ENCODE measurements around the gene SPTBN5. TPM values are rescaled to one million over a fixed set of nuclear protein-coding genes. Genes with fewer than 3 reads are reported as not detected.
A peak's percentile ranks its signal among the peaks of the same experiment; 100 is the strongest.

The SPTBN5 gene
- total and polyA plus RNA-seq, 8 donors = 0.32 to 11.4 (median 0.84) TPM

GRCh38 chr15:41866872-41867579 lies 26.8 kb downstream of the SPTBN5 start:
- peak in 1 of 6 donors; percentile 47 for DNase-seq
- Histone ChIP-seq H3K4me1 (no peaks in the 10 kb centered on the region), H3K27me3 (no peaks in the 10 kb centered on the region), H3K27ac (no peak overlapping the region), H3K9me3 (no peaks in the 10 kb centered on the region), H3K36me3 (no peaks in the 10 kb centered on the region), H3K4me3 (no peak overlapping the region)
- no peak for FAIRE-seq
- ATAC-seq = no peak
- TF ChIP-seq CTCF (IDR thresholded peaks at IDR 0.05) = no peak
- intact Hi-C loops (cut with DNase I) = loop anchor here in 1 of 3 donors (5.0 kb wide), 1 partner anchor 35 kb away; no protein-coding TSS in a partner anchor
- 90 to 93% methylated on average over 24 to 25 of the region's 25 CpGs for WGBS, 2 donors

GRCh38 chr15:41866263-41866703 lies 27.6 kb downstream of the SPTBN5 start:
- 84 to 91% methylated on average over 8 of the region's 8 CpGs for WGBS, 2 donors
- Histone ChIP-seq H3K4me3 (no peak overlapping the region), H3K27me3 (no peaks in the 10 kb centered on the region), H3K9me3 (no peaks in the 10 kb centered on the region), H3K27ac (no peak overlapping the region), H3K4me1 (no peaks in the 10 kb centered on the region), H3K36me3 (no peaks in the 10 kb centered on the region)
- intact Hi-C loops (cut with DNase I) = loop anchor here in 1 of 3 donors (5.0 kb wide), 1 partner anchor 34 kb away; no protein-coding TSS in a partner anchor
- DNase-seq (peak in 1 of 6 donors; percentile 51), ATAC-seq (no peak), FAIRE-seq (no peak)
- TF ChIP-seq CTCF (IDR thresholded peaks at IDR 0.05) = no peak

- Histone ChIP-seq H3K27ac (no peak overlapping the region), H3K36me3 (no peaks in the 10 kb centered on the region), H3K27me3 (no peaks in the 10 kb centered on the region), H3K4me1 (no peaks in the 10 kb centered on the region), H3K4me3 (no peak overlapping the region), H3K9me3 (no peaks in the 10 kb centered on the region)
- FAIRE-seq (no peak), ATAC-seq (no peak), DNase-seq (peak in 1 of 6 donors; percentile 48)
- 83 to 87% methylated on average over 18 of the region's 18 CpGs for WGBS, 2 donors
- intact Hi-C loops (cut with DNase I) = loop anchor here in 1 of 3 donors (5.0 kb wide), 1 partner anchor 33 kb away; no protein-coding TSS in a partner anchor
- TF ChIP-seq CTCF (IDR thresholded peaks at IDR 0.05) = no peak
Measured at GRCh38 chr15:41865490-41866055, 28.3 kb downstream of the SPTBN5 start.

GRCh38 chr15:41862515-41863116 lies 31.2 kb downstream of the SPTBN5 start:
- Histone ChIP-seq H3K9me3 (no peaks in the 10 kb centered on the region), H3K4me3 (no peak overlapping the region), H3K27ac (no peak overlapping the region), H3K27me3 (no peaks in the 10 kb centered on the region), H3K36me3 (no peaks in the 10 kb centered on the region), H3K4me1 (no peaks in the 10 kb centered on the region)
- DNase-seq (peak in 2 of 6 donors; percentile 54 to 61), ATAC-seq (peak in 3 of 4 donors; percentile 13 to 63 (median 46)), FAIRE-seq (no peak)
- 76 to 78% methylated on average over 16 to 19 of the region's 19 CpGs for WGBS, 2 donors
- intact Hi-C loops (cut with DNase I) = no loop called here
- TF ChIP-seq CTCF (IDR thresholded peaks at IDR 0.05) = no peak

Measured in pancreas (tissue), 10 donors.